Activated T-cell treated with anti-CD3 and anti-CD28 coated beads for 4 hours (primary cell): ENCODE measurements around the gene TRIM40.
A peak's percentile ranks its signal among the peaks of the same experiment; 100 is the strongest.

Experiments used
- DNase-seq: peaks from one replicate; pipeline ENCODE4 v3.0.0-alpha.2; 2020

The TRIM40 gene

GRCh38 chr6:30135757-30136156 is at the start of gene TRIM40:
TRIM40 (plus strand) TSS chr6:30136140; CDS start chr6:30137037, 897 bp downstream.
- no peak for DNase-seq

GRCh38 chr6:30087876-30088275 is 48.1 kb upstream of the TRIM40 start:
- no peak for DNase-seq

- DNase-seq, result no peak
Observed at GRCh38 chr6:30091577-30092381, 44.2 kb upstream of the TRIM40 start.

- no peak for DNase-seq
Observed at GRCh38 chr6:30092852-30093543, 42.9 kb upstream of the TRIM40 start.

- no peak for DNase-seq
Observed at GRCh38 chr6:30093951-30094661, 41.8 kb upstream of the TRIM40 start.

GRCh38 chr6:30096829-30097228 is 39.1 kb upstream of the TRIM40 start:
- DNase-seq, result no peak

- no peak for DNase-seq
Observed at GRCh38 chr6:30097902-30098768, 37.8 kb upstream of the TRIM40 start.

- no peak for DNase-seq
Observed at GRCh38 chr6:30100154-30100553, 35.8 kb upstream of the TRIM40 start.

- DNase-seq, result no peak
Observed at GRCh38 chr6:30100585-30101443, 35.1 kb upstream of the TRIM40 start.

GRCh38 chr6:30101444-30102413 is 34.2 kb upstream of the TRIM40 start:
- peak; percentile 44 for DNase-seq

- DNase-seq, result no peak
Observed at GRCh38 chr6:30102414-30102969, 33.4 kb upstream of the TRIM40 start.

- DNase-seq, result peak; percentile 77
Observed at GRCh38 chr6:30102970-30103871, 32.7 kb upstream of the TRIM40 start.

- DNase-seq, result no peak
Observed at GRCh38 chr6:30103872-30104179, 32.1 kb upstream of the TRIM40 start.

GRCh38 chr6:30104661-30105060 is 31.3 kb upstream of the TRIM40 start:
- no peak for DNase-seq

- no peak for DNase-seq
Observed at GRCh38 chr6:30111266-30111856, 24.6 kb upstream of the TRIM40 start.

GRCh38 chr6:30112402-30112994 is 23.4 kb upstream of the TRIM40 start:
- DNase-seq, result no peak

- no peak for DNase-seq
Observed at GRCh38 chr6:30113003-30113759, 22.8 kb upstream of the TRIM40 start, which contains the start of gene TRIM31. TRIM31 (minus strand) TSS chr6:30113090; CDS start chr6:30112805, 285 bp downstream.
